ENCODE data around the gene ARSG.
A peak's percentile ranks its signal among the peaks of the same experiment; 100 is the strongest.

Gene ARSG

GRCh38 chr17:68453991-68454665 lies 162.8 kb downstream of the ARSG start:
- DNase-seq (ENCODE audit: low read depth), result no peak

DNA sequence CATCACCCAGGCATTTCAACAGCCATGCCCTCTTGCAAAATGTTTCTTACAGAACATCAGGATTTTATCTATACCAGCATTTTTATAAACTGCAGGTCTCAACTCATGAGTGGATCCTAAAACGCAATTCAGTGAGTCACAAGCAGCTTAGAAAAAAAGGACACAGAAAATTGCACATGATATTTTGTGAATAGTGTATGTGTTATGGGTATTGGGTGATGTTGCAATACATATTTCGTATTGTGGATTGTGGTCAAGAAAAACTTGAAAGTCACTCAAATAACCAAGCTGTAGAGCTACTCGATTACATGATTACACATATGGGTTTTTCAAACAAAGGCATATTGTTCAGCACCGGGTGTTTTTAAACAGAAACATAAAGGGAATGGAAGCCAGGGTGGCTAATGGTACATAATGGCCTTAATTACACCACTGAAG lies 164.6 kb downstream of the ARSG start:
- DNase-seq (ENCODE audit: low read depth), result peak; percentile 86

DNA sequence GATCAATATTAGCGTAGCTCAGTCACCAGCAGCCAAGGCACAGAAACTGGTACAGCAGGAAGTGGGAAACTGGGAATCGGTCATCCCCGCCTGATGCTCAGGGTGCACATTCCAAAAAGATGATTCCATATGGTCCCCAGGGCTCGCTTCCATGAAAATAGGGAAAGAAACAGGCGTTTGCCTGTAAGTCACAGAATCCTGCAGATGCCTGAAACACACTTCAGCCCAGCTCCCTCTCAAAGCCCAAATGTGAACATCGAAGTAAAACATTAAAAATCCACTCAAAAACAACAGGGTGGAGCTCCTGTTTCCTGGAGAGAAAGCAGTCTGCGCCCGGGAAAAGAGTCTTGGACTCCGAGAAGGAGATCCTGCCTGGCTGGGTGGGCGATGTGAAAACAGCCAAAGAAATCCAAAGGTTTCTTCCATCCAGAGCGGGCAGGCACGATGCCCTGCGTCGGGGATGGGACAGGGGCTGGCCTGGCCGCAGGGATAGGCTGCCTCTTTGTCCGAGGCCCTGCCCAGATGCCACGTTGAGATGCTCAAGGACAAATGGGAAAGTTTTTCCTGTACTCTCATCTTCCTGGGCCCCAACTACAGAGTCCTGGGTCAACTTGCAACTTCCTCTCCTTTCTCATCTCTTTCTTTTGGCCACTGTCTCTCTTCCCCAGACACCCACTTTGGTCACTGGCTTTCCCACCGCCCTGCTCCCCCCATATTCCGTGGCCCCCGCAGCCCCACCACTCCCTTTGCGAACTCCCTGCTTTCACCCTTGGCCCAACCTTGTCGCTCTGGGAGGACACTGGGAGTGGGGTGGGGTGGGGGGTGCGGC lies 165.3 kb downstream of the ARSG start:
- DNase-seq (ENCODE audit: low read depth), result peak; percentile 61

DNA sequence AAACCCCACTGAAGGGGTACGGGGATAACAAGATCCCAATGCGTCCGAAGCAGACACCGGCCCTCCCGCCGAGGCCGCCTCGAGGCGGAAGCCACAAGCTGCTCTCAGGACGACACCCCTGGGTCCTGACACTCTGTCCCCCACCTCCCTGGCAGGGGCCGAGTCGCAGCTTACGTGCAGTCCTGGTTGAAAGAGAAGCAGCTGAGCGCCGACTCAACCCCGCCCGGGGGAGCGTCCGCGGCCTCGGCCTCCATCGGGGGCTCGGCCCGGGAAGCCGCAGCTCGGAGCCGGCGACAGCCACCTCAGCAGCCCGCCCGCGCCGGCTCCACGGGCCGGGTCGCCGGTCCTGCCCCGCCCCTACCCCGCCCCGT lies 165.9 kb downstream of the ARSG start, which contains the start of gene WIPI1:
WIPI1 (minus strand) TSS at position 329 of the 371 bp plus-strand sequence; CDS start at position 254, 75 bp downstream.
- no peak for DNase-seq (ENCODE audit: low read depth)

- DNase-seq (ENCODE audit: low read depth), result peak; percentile 91
These were observed 166.4 kb downstream of the ARSG start for GRCh38 chr17:68457539-68458259.

DNA sequence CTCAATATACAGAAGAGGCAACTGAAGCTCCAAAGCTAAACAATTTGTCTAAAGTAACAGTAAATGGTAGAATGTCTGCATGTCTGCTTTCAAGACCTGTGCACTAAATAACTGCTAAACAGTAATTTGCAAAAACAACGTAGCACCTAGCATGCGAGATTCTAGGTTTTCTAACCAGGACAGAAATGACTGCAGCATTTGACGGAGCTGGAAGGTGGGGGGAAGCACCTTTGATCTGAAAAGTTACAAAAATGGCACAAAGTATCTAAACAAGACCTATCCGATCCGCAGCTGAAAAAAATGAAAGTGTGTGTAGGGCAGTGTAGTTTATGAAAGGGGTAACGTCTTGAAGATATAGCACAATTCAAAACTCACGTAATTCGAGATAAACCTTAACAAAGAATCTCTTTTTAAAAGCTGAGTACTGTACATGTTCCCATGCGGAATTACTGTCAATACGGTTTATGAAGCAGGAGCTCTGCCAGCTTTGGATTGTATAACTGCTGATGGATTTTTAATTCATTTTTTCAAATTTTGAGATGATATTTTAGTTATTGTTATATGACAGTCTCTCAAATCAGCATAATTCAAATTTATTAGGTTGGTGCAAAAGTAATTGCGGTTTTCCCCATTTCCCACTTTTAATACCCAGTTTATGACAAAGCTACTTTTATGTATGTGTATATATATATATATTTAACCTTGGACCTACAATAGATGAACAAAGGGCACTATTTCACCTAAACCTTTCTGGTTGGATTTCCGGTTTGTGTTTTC lies 167.2 kb downstream of the ARSG start:
- DNase-seq (ENCODE audit: low read depth), result no peak

DNA sequence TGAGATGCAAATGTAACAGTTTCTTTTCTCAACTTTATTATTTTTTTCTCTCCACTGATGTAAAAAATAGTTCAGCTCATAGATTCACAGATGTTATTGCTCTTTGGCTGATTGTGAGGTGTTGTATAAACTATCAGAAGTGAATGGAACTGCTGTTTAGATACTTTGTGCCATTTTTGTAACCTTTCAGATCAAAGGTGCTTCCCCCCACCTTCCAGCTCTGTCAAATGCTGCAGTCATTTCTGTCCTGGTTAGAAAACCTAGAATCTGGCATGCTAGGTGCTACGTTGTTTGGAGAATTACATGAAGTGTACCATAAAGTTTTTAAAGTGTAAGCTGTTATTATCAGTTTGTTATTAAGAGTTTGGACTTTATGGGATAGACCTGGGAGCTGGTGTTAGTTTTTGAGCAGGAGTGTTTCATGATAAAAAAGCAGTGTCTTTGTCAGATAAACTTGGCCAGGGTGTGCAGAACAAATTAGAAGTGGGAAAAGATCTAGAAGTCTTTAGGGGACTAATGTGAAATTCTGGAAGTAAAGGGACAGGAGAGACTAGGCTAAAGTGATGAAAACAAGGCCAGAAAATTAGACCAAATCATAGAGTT lies 167.8 kb downstream of the ARSG start:
- no peak for DNase-seq (ENCODE audit: low read depth)

DNA sequence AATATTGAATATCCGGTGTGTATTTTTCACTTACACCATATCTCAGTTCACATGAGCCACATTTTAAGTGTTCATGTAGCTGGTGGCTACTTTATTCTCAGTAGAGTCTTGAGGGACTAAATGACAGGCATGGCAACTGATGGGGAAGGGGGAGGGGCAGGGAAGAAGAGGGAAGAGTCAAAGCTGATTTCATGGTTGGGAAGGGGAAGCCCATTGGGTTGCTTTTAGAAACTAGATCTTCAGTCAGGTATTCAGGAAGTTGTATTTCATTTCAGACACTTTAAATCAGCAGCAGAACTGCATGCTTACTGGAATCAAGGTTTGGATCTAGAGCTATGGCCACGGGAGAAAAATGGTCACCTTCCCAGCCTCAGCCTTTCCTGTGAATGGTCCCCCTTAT lies 168.9 kb downstream of the ARSG start:
- no peak for DNase-seq (ENCODE audit: low read depth)

GRCh38 chr17:68460715-68461114 lies 169.4 kb downstream of the ARSG start:
- no peak for DNase-seq (ENCODE audit: low read depth)

DNA sequence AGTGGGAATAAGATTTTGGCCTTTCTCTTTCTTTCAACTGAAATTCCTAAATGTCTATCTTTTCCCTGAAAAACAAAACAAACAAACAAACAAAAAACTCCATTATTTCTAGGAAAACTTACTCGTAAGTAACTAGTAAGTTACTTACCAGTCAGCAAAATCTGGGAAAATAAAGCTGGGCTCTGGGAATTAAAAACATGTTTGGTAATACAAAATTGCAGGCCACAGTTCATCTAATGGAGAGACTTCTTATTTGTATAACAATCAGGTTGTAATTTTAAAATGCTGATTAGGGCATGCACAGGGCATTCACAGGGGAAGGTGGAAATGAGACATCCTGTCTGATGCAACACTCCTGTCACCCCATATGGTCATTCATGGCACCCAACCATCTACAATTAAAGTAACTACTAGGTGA lies 169.8 kb downstream of the ARSG start:
- no peak for DNase-seq (ENCODE audit: low read depth)

GRCh38 chr17:68461589-68461988 lies 170.3 kb downstream of the ARSG start:
- no peak for DNase-seq (ENCODE audit: low read depth)

DNA sequence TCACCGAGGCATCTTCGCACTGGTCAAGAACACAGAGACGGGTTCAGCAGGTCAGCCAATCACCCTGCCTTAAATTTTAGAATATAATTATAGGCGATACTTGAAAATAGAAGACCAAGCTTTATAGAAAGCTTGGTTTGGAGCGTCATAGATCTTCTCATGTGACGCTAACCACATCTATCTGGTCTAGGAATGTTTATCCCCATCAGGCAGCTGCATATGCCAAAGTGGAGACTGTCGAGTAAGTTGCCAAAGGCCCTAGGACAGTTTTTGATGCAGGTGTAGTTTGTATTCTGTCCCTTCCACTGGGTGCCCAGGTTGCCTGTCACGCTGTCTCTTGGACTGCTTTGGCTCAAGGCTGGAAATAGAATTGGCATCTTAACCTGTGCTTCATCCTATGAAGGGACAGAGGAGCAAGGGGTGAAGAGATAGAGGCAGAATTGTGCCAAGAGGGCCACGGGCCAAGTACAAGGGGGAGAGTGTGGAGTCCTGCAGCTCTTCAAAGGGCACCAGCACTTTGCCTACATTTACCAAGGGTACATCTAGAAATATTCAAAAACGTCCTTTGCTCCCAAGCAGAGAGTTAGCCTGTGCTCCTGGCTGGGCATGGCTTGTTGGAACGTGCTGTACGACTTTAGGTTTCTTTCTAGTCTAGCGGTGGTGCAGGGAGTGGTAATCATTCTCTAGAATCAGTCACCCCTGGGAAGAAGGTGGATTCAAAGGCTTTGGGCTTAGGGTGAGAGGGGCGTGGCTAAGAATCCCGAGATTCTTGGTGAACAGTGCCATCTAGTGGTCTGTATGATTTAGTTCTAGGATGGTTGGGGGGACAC lies 171.3 kb downstream of the ARSG start:
- peak; percentile 50 for DNase-seq (ENCODE audit: low read depth)

- no peak for DNase-seq (ENCODE audit: low read depth)
These were observed 172.1 kb downstream of the ARSG start for GRCh38 chr17:68463211-68464019.

- DNase-seq (ENCODE audit: low read depth), result no peak
These were observed 177.0 kb downstream of the ARSG start for GRCh38 chr17:68468334-68468733.

- no peak for DNase-seq (ENCODE audit: low read depth)
These were observed 177.5 kb downstream of the ARSG start for GRCh38 chr17:68468788-68469187.

Measured in HS-5 (cell line).